ENCODE data around the gene TFDP2.
"Not testable (repeated sequence)": the region's sequence is repeated elsewhere in the genome, so short reads cannot be mapped to it uniquely, and the experiment has no call there.

TFDP2 gene, protein sequence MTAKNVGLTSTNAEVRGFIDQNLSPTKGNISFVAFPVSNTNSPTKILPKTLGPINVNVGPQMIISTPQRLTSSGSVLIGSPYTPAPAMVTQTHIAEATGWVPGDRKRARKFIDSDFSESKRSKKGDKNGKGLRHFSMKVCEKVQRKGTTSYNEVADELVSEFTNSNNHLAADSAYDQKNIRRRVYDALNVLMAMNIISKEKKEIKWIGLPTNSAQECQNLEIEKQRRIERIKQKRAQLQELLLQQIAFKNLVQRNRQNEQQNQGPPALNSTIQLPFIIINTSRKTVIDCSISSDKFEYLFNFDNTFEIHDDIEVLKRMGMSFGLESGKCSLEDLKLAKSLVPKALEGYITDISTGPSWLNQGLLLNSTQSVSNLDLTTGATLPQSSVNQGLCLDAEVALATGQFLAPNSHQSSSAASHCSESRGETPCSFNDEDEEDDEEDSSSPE

DNA sequence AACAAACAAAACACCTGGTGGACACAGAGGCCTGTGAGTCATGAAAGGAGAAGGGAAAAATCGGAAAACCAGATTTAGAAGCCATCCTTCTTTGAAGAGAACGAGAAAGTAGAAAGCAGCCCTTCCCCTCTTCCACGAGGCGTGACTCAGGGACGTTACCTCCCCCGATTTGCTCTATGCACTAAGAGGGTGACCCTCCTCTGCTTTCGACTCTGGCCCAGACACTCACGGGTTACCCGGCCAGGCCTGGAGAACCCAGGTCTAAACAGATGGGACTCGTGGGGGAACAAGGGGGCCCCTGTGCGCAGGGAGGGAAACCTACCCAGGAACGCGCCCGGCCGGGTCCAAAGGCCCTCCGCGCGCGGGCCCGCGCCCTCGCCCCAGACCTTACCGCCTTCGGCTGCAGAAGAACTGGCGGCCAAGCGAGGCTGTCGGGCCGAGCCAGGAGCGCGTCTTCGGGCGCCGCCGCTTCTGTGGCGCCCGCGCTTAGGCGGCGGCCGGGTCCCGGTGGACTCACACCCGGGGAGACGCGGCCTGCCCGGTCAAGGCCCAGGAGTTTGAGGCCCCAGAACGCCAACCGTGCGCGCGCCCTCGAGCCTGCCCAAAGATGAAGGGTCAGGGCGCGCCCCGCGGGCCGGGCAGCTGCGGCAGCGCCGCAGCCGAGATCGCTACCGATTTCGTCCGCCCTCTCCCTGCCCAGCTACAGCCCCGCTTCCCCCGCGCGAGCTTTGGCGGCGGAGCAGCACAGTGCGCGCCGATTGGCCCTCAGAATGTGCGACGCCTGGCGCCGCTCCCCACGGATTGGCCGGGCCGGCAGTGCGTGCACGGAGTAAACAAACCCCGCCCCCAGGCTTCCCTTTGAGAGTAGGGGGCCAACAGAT lies at the start of gene TFDP2:
Gene TFDP2, minus strand, starts transcription at position 753 of the 881 bp plus-strand sequence. CDS start 47,795 bp downstream, outside the sequence.
- DNase-seq, result peak; percentile 71 to 86 (median 80)

- DNase-seq, result no peak
Measured at GRCh38 chr3:142188846-142189245, 39.5 kb upstream of the TFDP2 start.

DNA sequence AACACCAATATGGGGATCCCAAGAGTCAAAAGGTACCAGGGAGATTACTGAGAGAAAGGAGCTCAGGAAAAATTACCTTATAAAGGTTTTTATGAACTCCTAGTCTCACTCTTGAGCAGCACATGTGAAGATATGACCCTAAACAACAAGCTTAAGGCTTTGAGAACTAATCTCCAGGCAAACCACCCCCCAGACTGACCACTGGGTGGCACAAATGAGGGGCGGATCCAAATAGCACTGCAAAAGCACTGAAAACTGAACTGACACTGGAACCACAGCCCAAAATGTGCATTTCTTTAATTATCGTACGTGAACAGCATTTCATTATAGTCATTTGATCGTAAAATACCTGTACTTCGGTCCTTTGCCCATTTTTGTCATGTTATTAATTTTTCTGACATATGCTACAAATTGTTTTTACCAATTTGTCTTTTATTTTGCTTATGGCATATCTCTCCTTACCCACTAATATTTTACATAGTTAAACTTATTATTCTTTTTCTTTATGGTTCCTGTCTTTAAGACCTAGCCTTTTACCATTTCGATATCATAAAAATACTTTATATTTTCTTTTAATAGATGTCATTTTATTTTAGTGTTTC lies 31.5 kb upstream of the TFDP2 start:
- no peak for DNase-seq

DNA sequence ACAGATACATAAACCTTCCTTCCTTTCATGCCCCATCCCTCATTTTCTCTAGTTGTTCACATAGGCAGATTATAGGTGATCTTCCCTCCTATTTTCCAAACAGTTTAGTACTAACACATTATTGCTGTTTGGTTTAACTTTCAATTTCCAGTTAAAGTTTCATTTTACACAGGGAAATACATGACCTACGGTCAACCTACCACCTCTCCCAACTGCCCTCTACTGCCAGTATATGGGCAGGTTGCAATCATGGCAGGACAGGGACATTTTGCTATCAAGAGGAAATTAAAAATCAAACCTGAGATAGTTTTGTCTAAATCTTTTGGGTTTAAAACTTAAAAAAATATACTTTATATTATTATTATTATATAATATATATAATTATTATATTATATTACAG lies 26.1 kb upstream of the TFDP2 start:
- DNase-seq, result no peak

DNA sequence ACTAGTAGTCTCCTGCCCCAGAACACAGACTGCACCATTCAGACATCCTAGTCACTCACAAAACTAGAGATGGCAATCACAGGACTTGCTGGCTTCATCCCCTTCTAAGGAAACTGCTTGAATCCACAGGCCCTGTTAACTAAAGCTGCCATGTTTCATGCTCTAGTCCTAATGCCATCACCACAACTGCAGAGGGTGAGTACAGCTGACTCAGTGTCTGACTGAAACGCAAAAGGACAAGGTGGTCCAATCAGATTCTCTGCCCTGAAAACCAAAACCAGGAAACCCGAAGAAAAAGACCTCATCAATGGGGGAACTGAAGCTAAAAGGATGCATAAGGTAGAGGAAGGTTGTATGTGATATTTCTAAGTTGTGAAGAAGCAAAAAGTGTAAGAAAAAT lies 25.2 kb upstream of the TFDP2 start:
- DNase-seq, result no peak

DNA sequence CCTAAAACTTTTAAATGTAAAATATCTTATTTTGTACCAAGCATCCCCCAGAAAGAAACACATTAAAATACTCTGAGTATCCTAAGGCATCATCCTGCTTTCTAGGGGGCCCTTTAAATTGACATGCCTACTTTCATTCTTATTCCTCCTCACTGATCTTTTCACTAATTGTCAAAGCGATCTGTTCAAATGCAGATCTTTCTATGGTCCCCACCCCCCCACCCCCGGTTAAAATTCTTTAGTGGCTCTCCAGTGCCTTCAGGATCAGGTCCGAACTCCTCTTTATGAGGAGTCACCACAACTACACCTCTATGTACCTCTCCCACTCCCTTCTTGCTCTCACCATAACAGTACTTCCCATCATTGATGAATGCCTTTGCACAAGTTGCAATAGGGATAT lies 19.2 kb upstream of the TFDP2 start:
- DNase-seq, result no peak

- DNase-seq, result no peak
Measured at GRCh38 chr3:142165194-142165593, 15.8 kb upstream of the TFDP2 start.

- no peak for DNase-seq
Measured at GRCh38 chr3:142159083-142159740, 9.9 kb upstream of the TFDP2 start.

DNA sequence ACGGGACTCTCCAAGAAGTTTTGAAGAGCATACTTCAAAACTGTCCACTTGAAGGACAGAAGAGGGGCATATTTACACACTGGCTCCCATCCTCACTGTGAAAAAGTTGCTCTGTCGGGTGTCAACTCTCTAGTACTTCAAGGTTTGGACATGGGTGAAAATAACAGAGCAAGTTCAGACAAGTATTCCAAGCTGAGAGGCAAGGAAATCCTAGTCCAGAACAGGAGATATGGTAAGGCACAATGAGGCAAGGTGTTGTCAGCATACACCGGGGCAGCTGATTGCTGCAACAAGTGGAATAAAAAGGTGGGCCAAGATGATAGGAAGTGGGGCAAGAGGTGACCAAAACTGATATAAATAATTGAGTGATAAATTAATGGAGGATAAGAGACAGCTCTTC lies 4.8 kb upstream of the TFDP2 start:
- DNase-seq, result no peak

GRCh38 chr3:142152384-142152783 lies 3.0 kb upstream of the TFDP2 start:
- DNase-seq, result no peak

GRCh38 chr3:142151828-142152227 lies 2.5 kb upstream of the TFDP2 start:
- no peak for DNase-seq

- DNase-seq, result no peak
Measured at GRCh38 chr3:142151240-142151639, 1.9 kb upstream of the TFDP2 start.

- no peak for DNase-seq
Measured at GRCh38 chr3:142150271-142150670, 927 bp upstream of the TFDP2 start.

DNA sequence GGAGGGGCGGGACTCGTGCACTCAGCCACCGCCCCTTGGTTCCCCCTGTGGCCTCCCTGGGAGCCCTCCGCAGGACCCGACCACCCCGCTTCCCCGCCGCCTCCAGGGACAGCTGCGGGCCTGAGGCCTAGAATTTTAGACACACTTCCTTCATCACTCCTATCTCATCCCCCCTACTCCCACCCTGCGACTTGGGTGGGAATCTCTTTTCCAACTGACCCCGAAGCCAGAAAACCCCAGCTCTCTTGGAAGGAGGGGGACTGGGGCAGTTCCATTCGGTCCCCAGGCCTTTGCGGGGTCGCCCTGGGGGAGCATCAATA lies 289 bp upstream of the TFDP2 start:
- DNase-seq, result no peak

DNA sequence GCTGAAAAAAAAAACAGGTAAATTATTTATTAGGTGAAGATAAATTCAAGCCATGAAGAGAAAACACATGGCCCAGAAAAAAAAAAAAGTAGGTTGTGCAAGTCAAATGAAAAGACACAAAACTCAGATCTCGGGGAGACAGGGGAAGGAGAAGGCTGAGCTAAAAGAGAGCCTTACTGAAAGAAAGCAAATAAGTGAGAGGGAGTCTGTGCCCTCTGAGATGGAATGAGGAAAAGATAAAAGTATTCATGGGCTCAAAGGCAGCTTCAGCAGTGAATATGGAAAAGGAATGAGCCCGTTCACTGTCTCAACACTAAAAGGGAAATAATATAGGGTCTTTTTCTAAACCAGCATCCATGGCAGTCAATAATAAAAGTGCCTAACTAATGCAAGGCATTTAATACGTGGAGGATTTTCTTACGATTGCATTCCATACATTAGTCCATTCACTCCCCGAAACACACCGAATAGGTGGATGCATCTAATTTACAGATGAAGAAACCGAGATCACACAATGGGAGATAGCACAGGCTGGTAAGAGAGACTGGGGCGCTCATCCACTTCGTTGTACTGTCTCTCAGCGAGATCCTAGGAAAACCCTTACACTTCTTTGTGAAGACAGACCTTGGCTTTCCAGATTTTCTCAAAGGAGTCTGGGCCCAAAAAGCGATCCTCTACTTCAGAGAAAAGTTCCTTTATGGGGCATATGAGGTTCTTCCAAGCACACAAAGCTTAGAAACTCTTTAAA lies 1.1 kb downstream of the TFDP2 start:
- DNase-seq, result peak in 1 of 6 experiments; percentile 31

DNA sequence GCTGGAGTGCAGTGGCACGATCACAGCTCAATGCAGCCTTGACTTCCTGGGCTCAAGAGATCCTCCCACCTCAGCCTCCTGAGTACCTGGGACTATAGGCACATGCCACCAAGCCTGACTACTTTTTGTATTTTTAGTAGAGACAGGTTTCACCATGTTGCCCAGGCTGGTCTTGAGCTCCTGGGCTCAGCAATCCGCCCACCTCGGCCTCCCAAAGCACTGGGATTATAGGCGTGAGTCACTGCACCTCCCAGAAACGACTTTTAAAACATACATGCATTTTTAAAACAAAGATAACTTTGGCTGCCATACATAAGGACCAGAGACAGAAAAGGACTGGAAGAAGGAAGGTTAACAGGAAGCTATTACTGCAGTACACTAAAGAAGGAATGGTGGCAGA lies 4.8 kb downstream of the TFDP2 start:
- not testable (repeated sequence) for DNase-seq

DNA sequence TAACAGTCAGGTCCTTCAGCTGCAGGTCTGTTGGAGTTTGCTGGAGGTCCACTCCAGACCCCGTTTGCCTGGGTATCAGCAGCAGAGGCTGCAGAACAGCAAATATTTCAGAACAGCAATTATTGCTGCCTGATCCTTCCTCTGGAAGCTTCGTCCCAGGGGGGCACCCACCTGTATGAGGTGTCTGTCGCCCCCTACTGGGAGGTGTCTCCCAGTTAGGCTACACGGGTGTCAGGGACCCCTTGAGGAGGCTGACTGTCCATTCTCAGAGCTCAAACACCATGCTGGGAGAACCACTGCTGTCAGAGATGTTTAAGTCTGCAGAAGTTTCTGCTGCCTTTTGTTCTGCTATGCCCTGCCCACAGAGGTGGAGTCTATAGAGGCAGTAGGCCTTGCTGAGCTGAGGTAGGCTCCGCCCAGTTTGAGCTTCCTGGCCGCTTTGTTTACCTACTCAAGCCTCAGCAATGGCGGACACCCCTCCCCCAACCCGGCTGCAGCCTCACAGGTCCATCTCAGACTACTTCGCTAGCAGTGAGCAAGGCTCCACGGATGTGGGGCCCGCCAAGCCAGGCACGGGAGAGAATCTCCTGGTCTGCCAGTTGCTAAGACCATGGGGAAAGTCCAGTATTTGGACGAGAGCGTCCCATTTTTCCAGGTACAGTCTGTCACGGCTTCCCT lies 8.6 kb downstream of the TFDP2 start:
- not testable (repeated sequence) for DNase-seq

DNA sequence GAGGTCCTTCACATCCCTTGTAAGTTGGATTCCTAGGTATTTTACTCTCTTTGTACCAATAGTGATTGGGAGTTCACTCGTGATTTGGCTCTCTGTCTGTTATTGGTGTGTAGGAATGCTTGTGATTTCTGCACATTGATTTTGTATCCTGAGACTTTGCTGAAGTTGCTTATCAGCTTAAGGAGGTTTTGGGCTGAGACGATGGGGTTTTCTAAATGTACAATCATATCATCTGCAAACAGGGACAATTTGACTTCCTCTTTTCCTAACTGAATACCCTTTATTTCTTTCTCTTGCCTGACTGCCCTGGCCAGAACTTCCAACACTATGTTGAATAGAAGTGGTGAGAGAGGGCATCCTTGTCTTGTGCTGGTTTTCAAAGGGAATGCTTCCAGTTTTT lies 12.3 kb downstream of the TFDP2 start:
- DNase-seq, result not testable (repeated sequence)

DNA sequence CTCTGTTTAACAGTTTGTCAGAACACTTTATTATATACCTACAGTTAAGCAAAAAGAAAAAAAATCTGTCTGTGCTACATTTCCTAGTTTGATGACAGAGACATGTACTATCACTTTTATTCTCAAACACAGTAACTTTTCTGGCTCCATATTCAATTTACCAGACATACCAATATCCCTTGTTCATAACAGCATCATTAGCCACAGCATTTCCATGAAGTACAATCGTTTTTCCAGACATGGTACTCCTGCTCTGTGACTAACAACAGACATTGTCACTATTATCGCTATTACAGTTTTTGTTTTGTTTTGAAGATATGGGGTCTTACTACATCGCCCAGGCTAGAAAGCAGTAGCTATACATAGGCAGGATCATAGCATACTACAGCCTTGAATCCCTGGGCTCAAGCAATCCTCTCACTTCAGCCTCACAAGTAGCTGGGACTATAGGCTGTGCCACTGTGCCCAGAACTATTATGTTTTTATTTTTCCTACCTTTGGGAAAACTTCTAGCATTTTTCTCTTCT lies 14.5 kb downstream of the TFDP2 start:
- no peak for DNase-seq

DNA sequence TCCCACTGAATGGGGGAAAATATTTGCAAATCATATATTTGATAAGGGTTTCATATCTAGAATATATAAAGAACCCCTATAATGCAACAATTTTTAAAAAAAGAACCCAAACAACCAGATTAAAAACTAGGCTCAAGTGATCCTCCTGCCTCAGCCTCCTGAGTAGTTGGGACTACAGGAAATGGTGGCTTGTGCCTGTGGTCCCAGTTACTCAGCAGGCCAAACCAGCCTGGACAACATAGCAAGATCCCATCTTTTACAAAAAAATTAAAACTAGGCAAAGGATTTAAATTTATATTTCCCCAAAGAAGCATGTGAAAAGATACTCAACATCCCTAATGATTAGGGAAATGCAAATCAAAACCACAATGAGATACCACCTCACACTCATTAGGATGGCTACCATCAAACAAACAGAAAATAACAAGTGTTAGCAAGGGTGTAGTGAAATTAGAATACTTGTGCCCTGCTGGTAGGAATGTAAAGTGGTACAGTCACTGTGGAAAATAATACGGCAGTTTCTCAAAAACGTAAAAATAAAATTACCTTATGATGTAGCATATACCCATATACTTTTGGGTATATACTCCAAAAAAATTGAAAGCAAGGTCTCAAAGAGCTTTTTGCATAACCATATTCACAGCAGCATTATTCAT lies 19.7 kb downstream of the TFDP2 start:
- DNase-seq, result no peak

Data from stimulated activated naive CD4-positive, alpha-beta T cell (primary cell).